ENCODE measurements around the gene CAMTA1.

- no peak for TF ChIP-seq CTCF (IDR thresholded peaks at IDR 0.05)
- TF ChIP-seq POLR2A (IDR thresholded peaks at IDR 0.05), result no peak
- TF ChIP-seq POLR2AphosphoS5 (IDR thresholded peaks at IDR 0.05), result no peak
Observed at GRCh38 chr1:7573481-7573880, 788.2 kb downstream of the CAMTA1 start.
